Middle frontal gyrus (tissue), 1 donor: ENCODE measurements around the gene CDK17.
"Not testable (repeated sequence)": the region's sequence is repeated elsewhere in the genome, so short reads cannot be mapped to it uniquely, and the experiment has no call there.

Experiments
- DNase-seq: peaks from one replicate; pipeline ENCODE4 v3.0.0-alpha.2; 2015; ENCODE audit warnings: low spot score; ENCODE audit errors: extremely low spot score

Gene CDK17

DNA sequence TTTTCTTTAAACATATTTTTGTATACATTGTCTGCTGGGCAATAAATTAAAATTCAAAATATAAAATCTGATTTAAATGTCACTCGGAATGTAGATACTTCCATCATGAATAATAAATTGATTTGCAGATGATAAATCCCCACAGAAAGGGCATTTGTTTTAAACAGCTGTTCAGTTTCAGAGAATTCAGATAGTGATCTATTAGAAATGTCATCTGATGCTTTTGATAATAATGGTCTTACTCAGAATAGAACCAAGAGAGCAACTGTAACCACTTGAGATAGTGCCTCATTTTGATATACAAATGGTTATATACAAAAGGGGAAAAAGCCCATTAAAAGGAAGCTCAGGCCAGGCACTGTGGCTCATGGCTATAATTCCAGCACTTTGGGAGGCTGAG, 43.4 kb downstream of the CDK17 start:
- DNase-seq: no peak

DNA sequence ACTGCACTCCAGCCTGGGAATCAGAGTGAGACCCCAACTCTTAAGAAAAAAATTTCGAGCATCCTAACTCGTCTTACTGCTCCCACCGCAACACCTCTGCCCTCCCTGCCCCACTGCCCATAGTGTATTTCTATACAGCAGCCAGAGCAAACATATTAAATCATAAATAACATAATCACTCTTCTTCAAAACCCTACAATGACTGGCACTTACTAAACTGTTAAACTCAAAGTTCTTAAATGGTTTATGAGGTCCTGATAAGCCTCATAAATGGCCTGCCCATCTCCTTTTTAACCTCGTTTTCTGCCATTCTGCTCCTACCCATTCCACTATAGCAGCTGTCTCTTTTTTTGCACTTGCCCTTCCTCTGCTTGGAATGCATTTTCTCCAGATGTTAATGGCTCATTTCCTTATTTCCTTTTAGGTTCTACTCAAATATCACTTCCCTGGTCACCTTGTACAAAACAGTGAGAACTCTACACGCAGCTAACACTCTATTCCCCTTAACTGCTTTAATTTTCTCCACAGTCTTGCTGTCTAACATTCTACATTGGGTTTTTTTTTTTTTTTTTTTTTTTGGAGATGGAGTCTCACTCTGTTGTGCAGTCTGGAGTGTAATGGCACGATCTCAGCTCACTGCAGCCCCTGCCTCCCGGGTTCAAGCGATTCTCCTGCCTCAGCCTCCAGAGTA, 45.2 kb downstream of the CDK17 start:
- no peak for DNase-seq

DNA sequence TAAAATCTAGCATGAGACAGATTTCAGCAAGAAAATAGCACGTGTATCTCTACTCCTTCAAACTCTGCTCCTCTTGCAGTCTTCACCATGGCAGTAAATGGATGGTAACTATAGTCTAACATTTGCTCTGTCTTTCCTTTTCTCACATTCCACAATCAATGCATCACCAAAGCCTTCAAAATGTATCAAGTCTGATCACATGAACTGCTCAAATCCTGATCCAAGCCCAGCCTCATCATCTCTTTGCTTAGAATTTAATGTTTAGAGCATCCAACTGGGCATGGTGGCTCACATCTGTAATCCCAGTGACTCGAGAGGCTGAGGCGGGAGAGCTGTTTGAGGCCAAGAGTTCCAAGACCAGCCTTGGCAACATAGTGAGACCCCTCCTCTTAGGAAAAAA, 45.9 kb downstream of the CDK17 start:
- DNase-seq: no peak

DNA sequence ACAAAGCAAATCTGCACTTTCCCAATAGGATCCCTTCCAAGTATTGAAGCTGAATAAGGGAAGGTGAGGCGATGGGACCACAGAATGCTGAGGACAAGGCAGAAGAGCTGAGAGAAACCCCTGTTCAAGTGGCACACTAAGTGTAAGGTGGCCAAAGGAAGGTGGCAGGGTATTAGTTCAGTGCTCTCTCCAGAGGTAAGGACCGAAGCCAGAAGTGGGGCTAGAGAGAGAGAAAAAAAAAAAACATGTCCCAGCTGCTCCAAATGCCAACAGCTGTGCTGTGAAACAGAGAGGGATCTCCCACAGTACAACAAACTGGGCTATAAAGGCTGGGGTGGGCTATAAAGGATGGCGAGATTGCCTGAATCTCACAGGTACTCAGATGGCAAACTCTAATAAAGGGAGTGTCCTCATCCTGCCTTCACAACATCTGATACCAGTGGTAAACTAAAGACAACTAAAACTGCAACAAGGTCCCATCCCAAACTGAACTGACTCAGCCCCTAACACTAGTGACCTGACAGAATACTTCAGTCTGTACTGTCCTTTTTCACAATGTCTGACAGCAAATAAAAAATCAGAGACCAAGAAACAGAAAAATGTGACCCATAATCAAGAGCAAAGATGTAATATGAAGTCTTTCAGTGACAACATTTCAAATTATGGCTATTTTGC, 47.9 kb downstream of the CDK17 start:
- no peak for DNase-seq

DNA sequence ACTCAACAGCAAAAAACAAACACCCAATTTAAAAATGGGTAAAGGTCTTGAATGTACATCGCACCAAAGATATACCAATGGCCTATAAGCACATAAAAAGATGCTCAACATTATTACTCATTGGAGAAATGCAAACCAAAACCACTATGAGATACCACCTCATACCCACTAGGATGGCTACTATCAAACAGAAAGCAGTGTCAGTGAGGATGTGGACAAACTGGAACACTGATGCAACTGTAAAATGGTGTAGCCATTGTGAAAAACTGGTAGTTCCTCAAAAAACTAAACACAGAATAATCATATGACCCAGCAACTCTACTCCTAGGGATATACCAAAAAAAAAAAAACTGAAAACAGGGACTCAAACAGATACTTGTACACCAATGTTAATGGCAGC, 49.3 kb downstream of the CDK17 start:
- DNase-seq: no peak

DNA sequence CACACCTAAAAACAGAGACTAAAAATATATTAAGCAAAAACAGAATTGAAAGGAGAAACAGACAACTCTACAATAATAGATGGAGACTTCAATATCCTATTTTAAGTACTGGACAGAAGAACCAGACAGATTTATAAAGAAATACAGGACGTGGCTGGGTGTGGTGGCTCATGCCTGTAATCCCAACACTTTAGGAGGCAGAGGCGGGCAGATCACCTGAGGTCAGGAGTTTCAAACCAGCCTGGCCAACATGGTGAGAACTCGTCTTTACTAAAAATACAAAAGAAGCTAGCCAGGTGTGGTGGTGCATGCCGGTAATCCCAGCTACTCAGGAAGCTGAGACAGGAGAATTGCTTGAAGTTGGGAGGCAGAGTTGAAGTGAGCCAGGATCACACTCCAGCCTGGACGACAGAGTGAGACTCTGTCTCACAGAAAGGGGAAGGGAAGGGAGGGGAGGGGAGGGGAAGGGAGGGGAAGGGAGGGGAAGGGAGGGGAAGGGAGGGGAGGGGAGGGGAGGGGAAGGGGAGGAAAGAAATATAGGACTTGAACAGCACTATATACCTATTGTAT, 53.0 kb downstream of the CDK17 start:
- no peak for DNase-seq

DNA sequence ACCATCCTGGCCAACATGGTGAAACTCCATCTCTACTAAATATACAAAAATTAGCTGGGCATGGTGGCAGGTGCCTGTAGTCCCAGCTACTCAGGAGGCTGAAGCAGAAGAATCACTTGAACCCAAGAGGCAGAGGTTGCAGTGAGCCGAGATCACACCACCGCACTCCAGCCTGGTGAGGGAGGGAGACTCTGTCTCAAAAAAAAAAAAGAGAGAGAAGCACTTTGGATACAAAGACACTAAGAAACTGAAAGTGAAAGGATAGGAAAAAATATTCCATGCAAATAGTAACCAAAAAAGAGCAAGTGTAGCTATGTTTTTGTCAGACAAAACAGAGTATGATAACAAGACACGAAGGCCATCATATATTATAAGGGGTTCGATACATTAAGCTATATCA, 53.5 kb downstream of the CDK17 start:
- DNase-seq: not testable (repeated sequence)

DNA sequence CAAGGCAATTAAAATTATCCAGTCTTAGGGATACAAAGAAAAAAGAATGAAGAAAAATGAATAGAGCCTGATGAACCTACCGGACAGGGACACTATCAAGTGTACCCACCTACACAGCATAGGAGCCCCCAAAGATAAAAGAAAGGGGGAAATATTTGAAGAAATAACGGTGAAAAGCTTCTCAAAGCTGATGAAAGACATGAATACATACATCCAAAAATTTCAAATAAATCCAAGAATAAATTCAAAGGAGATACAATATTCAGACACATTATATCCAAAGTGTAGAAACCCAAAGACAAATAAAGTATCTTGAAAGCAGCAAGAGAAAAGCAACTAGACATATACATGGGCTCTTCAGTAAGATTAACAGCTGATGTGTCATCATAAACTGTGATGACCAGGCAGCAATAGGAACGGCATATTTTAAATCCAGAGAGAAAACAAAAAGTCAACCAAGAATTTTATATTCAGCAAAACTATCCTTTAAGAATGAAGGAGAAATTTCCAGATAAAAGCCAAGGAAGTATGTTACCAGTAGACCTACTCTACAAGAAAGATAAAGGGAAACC, 56.0 kb downstream of the CDK17 start:
- DNase-seq: no peak

DNA sequence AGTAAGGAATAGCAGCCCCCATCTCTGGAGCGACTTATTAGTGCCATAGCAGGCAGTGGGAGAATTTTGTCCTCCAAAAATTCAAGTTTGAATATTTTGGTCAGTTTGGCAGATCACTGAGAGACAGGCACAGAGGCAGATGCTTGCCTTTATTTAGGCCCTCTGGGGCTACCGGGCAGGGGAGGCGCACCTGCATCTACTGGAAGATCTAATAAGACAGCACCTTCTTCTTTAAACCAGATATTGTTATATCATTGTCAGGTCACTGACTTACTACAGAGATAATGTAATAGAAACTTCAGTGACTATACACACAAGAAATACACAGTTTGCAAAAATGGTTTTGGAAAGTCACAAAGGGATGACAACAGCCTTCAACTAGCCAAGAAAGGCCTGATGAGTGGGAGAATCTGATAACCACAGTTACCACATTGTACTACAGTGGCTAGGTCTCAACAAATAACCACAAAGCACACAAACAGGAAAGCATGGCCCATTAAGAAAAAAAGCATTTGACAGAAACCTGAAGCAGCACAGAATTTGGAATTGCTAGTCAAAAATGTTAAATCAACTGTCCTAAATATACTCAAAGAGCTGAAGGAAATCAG, 56.8 kb downstream of the CDK17 start:
- DNase-seq: no peak

DNA sequence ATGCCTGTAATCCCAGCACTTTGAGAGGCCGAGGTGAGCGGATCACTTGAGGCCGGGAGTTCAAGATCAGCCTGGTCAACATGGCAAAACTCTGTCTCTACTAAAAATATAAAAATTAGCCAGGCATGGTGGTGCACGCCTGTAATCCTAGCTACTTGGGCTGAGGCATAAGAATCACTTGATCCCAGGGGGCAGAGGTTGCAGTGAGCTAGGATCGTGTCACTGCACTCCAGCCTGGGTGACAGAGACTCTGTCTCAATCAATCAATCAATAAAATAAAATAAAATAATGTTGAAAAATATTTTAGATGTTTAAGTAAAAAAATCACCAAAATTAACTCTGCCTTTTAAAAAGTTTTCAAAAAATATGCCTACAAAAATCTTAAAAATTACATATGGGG, 60.6 kb downstream of the CDK17 start:
- DNase-seq: not testable (repeated sequence)

DNA sequence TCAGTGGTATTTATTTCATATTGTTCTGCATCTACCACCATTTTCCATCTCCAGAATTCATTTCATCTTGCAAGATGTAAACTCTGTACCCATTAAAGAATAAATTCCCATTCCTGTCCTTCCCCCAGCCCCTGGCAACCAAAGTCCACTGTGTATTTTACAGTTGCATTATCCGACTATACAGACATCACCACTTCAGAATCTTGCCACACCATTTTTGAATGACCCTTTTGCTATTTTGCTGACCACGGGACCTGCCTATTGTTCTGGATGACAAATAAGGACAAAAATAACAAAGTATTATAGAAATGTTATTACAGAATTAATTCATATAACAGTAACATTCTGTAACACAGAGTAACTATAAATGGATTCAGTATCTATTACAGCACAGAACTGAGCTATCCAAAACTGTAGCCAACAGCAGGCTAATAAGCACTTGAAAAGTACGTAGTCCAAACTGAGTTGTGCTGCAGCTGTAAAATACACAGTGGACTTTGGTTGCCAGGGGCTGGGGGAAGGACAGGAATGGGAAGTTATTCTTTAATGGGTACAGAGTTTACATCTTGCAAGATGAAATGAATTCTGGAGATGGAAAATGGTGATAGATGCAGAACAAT, 61.3 kb downstream of the CDK17 start:
- no peak for DNase-seq

DNA sequence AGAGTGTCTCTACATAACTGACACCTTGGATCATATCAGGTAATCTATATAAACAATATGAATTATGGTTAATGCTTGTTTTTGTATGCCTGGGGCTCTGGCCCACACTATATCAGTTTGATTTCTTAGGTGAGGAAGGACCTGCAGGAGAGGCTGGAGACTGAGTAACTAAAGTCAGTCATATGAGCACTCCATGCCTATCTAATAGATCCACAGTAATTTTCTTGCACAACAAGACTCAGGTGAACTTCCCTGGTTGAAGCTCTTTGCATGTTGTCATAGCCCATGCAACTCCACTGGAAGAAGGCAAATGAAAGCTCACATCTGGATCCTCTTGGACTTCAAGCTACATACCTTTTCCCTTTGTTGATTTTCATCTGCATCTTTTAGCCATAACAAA, 62.3 kb downstream of the CDK17 start:
- DNase-seq: no peak

DNA sequence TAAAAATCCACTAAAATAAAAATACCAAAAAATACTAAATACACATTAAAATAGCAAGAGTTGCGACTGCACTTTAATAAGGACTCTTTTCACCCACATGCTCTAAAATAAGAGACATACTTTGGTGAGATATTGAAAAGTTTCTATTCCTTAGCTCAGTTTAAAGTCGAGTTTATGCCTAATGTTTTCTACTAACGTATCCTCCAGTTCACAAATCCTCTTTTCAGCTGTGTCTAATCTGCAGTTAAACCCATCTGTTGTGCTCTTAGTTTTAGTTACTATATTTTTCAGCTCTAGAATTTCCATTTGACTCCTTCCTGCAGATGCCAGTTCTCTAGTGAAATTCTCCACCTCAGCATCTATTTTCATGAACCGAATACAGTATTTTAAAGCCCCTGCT, 63.8 kb downstream of the CDK17 start:
- no peak for DNase-seq

DNA sequence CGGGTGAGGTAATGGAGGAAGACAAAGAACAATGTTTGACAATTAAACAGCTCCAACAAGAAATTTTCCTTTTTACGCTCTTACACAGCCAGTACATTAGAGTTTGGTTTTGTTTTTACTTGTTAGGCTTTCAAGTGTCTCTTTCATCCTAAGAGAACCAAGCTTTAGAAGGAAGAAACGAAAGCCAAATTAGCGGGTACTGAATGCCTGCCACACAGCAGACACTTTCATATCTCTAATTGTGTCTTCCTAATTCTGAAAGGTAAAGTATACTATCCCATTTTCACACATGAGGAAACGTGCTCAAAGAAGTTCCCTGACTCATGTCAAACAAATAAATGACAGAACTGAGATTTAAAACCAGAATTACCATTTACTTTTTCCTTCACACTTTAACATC, 65.0 kb downstream of the CDK17 start:
- no peak for DNase-seq

DNA sequence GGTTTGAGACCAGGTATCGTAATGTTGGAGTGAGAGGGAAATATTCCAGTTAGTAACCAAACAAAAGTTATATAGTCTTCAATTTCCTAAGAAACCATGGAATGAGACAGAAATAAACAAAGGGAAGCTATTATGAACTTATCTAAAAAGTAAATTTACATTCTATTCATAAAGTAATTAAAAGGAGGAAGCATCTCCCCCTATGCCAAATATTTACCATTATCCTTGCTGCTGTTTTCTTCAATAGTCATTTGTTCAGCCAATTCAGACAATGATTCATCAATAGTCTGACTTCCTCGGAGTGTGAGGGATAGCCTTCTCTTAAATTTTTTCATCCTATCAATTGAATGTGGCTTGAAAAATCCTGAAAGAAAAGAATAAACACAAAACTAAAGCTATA, 65.7 kb downstream of the CDK17 start:
- no peak for DNase-seq

DNA sequence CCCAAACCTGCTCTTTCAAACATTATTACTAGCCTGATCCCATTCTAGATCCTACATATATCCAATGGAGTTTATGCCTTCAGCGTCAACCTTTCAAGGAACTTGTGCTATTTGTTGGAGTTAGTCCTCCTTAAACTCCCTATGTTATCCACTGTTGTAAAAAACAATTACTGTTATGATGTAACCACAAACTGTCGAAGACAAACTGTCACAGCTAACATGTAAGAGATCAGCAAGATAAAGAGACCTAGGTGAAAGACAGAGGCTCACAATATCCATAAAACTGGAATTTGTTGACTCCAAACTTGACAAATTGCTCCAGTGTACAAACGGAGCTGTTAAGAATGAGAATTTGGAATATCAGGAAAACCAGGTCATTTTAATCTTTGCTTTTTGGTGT, 70.7 kb downstream of the CDK17 start:
- DNase-seq: no peak

DNA sequence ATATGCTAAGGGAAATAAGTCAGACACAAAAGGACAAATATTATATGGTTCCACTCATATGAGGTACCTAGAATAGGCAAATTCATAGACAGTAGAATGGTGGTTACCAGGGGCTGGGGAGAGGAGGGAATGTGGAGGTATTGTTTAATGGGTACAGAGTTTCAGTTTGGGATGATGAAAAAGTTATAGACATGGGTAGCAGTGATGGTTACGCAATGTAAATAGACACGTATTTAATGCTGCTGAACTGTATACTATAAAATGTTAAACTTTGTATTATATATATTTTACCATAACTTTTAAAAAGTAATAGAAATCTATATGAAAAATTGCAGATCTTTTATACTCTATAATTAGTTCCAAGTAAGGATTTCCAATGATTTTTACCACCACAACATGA, 71.2 kb downstream of the CDK17 start:
- no peak for DNase-seq

DNA sequence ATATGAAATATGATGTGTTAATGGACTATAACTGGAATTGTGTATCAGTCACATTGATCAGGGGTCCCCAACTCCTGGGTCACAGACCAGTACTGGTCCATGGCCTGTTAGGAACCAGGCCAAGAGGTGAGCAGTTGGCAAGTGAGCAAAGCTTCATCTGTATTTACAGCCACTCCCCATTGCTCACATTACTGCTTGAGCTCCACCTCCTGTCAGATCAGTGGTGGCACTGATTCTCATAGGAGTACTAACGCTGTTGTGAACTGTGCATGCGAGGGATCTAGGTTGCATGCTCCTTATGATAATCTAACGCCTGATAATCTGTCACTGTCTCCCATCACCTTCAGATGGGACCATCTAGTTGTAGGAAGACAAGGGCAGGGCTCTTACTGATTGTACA, 72.3 kb downstream of the CDK17 start:
- DNase-seq: no peak

DNA sequence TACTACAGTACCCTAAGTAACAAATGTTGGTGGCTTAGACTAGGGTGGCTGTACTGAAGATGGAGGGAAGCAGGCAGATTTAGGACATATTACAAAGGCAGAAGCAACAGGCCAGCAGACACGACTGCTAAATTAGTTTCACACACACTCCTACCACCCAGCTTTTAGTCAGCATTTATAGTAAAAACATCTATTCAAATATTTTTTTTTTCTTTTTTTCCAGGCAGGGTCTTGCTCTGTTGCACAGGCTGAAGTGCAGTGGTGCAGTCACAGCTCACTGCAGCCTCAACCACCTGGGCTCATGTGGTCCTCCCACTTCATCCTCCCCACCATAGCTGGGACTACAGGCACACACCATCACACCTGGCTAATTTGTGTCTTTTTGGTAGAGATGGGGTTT, 72.9 kb downstream of the CDK17 start:
- no peak for DNase-seq

DNA sequence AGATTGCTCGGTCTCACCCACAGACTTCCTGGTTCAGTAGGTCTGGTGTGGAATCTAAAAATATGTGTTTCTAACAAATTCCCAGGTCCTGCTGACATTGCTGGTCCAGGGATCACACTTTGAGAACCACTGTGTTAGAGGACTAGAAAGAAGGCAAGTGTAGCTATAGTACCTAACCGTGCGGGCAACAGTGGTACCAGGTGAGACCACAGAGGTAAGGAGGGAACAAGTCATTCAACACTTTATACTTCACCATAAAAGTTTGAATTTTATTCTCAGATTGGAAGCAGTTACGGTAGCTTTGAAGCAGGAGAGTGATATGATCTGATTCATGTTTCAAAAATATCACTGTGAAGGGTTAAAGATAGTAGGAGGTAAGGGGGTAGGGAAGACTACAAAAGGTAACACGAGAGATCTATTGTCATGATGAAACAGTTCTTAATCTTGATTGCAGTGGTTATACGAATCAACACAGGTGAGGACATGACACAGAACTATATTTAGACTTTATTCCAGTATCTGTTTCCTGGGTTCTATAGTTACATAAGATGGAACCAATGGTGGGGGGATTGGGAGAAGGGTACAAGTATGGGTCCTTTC, 73.5 kb downstream of the CDK17 start:
- DNase-seq: no peak

DNA sequence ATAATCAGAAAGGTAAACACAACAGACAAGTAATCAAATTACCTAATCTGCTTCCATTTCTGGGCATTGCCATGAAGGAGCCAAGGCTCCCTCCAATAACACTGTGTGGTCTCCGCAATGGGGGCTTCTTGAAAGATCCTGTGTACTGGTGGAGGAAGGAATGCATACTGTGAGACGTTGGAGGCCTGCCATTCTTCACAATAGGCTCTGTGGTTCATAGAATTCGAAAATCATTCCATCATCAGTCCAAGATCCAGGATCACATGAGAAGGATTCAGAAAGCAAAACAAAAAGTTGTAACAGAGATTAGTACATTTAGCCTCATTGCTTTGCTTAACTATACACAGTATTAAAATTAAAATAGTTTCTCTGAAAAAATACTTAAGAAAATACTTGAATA, 76.3 kb downstream of the CDK17 start:
- no peak for DNase-seq
